Erythroblast (primary cell): Measurements from ENCODE around the gene MOBP.

Source experiments
- GATA1 ChIP-seq: IDR thresholded peaks from 2 replicates; pipeline ENCODE4 v1.6.1; 2011; ENCODE audit warnings: low read depth, mild to moderate bottlenecking, control low read depth, low read length, moderate library complexity
- POLR2A ChIP-seq: IDR thresholded peaks from 2 replicates; pipeline ENCODE4 v1.6.1; 2011; ENCODE audit warnings: mild to moderate bottlenecking, low read length

GRCh38 chr3:39435006-39435748, 32.3 kb upstream of the MOBP start:
- no peak for TF ChIP-seq POLR2A
- TF ChIP-seq GATA1, result no peak
